Suppressor macrophage treated with lipopolysaccharide for 1 hour (primary cell): ENCODE data around the gene TEX55.
"Not testable (repeated sequence)": the region's sequence is repeated elsewhere in the genome, so short reads cannot be mapped to it uniquely, and the experiment has no call there.

ENCODE experiments used
- DNase-seq, 3 donors: peaks; one replicate each; pipeline ENCODE4 v3.0.0-alpha.2; 2020 to 2022

The TEX55 gene

GRCh38 chr3:119160815-119161214 lies 14.8 kb downstream of the TEX55 start:
- DNase-seq = no peak

- DNase-seq = no peak
Observed at GRCh38 chr3:119161240-119161639, 15.3 kb downstream of the TEX55 start.

- not testable (repeated sequence) for DNase-seq
Observed at GRCh38 chr3:119164745-119165144, 18.8 kb downstream of the TEX55 start.

GRCh38 chr3:119170821-119171220 lies 24.9 kb downstream of the TEX55 start:
- no peak for DNase-seq

GRCh38 chr3:119173325-119173724 lies 27.4 kb downstream of the TEX55 start, which contains the start of gene UPK1B:
UPK1B (plus strand) TSS chr3:119173598; CDS start chr3:119186742, 13,144 bp downstream.
- DNase-seq = no peak

- DNase-seq = peak in 1 of 3 donors; percentile 2
Observed at GRCh38 chr3:119175872-119176756, 30.1 kb downstream of the TEX55 start.

- no peak for DNase-seq
Observed at GRCh38 chr3:119176778-119177177, 30.8 kb downstream of the TEX55 start.

- DNase-seq = no peak
Observed at GRCh38 chr3:119177321-119177720, 31.4 kb downstream of the TEX55 start.

- no peak for DNase-seq
Observed at GRCh38 chr3:119181765-119182164, 35.8 kb downstream of the TEX55 start.

GRCh38 chr3:119184111-119184510 lies 38.1 kb downstream of the TEX55 start:
- no peak for DNase-seq

GRCh38 chr3:119184796-119185570 lies 39.0 kb downstream of the TEX55 start:
- DNase-seq = no peak

- DNase-seq = no peak
Observed at GRCh38 chr3:119187266-119187665, 41.3 kb downstream of the TEX55 start.

- DNase-seq = no peak
Observed at GRCh38 chr3:119191800-119192199, 45.8 kb downstream of the TEX55 start.

GRCh38 chr3:119194237-119195150 lies 48.5 kb downstream of the TEX55 start:
- no peak for DNase-seq

GRCh38 chr3:119195151-119195476 lies 49.1 kb downstream of the TEX55 start:
- no peak for DNase-seq

- no peak for DNase-seq
Observed at GRCh38 chr3:119195911-119196310, 49.9 kb downstream of the TEX55 start.
